Gastrocnemius medialis (tissue), 4 donors: Measurements from ENCODE around the gene INSYN2A. TPM values are rescaled to one million over a fixed set of nuclear protein-coding genes. Genes with fewer than 3 reads are reported as not detected.

Experiments
- ATAC-seq, 2 donors: fragments of 150-250 bp; one replicate each; pipeline ENCODE4 v1.9.1; 2016
- DNase-seq, 2 donors: peaks; one replicate each; pipeline ENCODE4 v3.0.0-alpha.2; 2019
- H3K27ac ChIP-seq, 4 donors: fragments of 200-600 bp; sonication (generic); 1 replicate in 1 of 4; 2 replicates in 3 of 4; pipeline ENCODE4 v1.5.1; 2016 to 2018; ENCODE audit warnings: mild to moderate bottlenecking in 2 of 4, moderate library complexity in 1 of 4
- H3K27me3 ChIP-seq, 3 donors: fragments of 200-600 bp; sonication (generic) in 2 of 3; 1 replicate in 1 of 3; 2 replicates in 2 of 3; pipeline versions ENCODE4 v1.5.1 to v1.6.0; 2016 to 2019; ENCODE audit warnings: mild to moderate bottlenecking in 1 of 3, moderate library complexity in 1 of 3
- H3K36me3 ChIP-seq, 2 donors: fragments of 200-600 bp; sonication (generic) in 1 of 2; one replicate each; pipeline ENCODE4 v1.5.1; 2017 to 2018
- H3K4me1 ChIP-seq, 2 donors: fragments of 200-600 bp; sonication (generic) in 1 of 2; one replicate each; pipeline ENCODE4 v1.5.1; 2016 to 2017; ENCODE audit warnings: mild to moderate bottlenecking in 2 of 2
- H3K4me3 ChIP-seq, 4 donors: fragments of 200-600 bp; sonication (generic) in 3 of 4; 1 replicate in 1 of 4; 2 replicates in 3 of 4; pipeline ENCODE4 v1.5.1; 2016 to 2019; ENCODE audit warnings: mild to moderate bottlenecking in 2 of 4
- H3K9me3 ChIP-seq, 3 donors: fragments of 200-600 bp; sonication (generic) in 2 of 3; 1 replicate in 1 of 3; 2 replicates in 2 of 3; pipeline ENCODE4 v1.5.1; 2016 to 2019
- POLR2A ChIP-seq, 2 donors: fragments of 450-650 bp; IDR thresholded peaks; one replicate each; pipeline ENCODE4 v1.6.1; 2017; ENCODE audit warnings: antibody characterized with exemption in 2 of 2, mild to moderate bottlenecking in 2 of 2, moderate library complexity in 2 of 2
- in situ Hi-C, 4 donors: fragments of 200-750 bp; cut with MboI; loops; one replicate each; pipeline versions ENCODE4 v1.15.0 to v1.8.0; 2017; ENCODE audit warnings: low sequenced_read_pairs in 4 of 4
- intact Hi-C: fragments of 100-400 bp; cut with DNase I; formaldehyde crosslinking; loops from one replicate; pipeline ENCODE4 v1.15.1; 2023; ENCODE audit warnings: low total_unique reads
- total RNA-seq, 4 donors: library from RNA; depleted of rRNA; stranded (reverse); fragments of >200 nt; gene quantifications; one replicate each; pipeline versions ENCODE4 v1.1.0 to v1.2.3, GENCODE V29; 2016
- TF ChIP-seq, protein P1 (sequence below), 5 experiments: fragments of 450-650 bp in 3 of 5; fragments of 200-600 bp in 2 of 5; sonication (generic) in 2 of 5; IDR thresholded peaks in 4 of 5; conservative IDR thresholded peaks in 1 of 5; 1 replicate in 4 of 5; 2 replicates in 1 of 5; pipeline ENCODE4 v1.5.1; 2016 to 2019; ENCODE audit warnings: antibody characterized with exemption in 5 of 5, mild to moderate bottlenecking in 3 of 5, moderate library complexity in 3 of 5

The INSYN2A gene
- total RNA-seq, 4 donors from 2014 or later: not detected

DNA sequence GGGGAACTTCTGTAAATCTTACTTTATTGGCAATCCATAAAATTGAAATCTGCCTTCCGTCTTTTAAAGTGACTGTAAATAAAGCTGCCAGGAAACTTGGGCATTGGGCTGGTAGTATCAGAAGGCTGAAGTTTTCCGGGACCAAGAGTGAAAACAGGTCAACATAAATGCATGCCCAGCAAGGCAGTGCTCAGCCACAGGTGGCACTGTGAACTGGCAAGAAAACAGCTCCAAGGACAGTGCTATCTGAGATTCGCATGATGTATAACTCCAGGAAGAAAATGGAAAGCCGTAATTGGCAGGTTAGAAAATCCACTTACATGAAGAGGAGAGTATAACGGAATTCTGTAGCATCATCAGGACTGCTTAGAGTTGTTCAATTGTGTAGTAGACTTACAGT, 1.9 kb upstream of the INSYN2A start:
- H3K36me3 ChIP-seq: no peaks in the 10 kb centered on the region
- peaks cover 0 to 8% (median 0%) of the 10 kb centered on the region in 3 donors for H3K27me3 ChIP-seq
- no peak for TF ChIP-seq POLR2A (IDR thresholded peaks at IDR 0.05)
- TF ChIP-seq, protein P1, sequence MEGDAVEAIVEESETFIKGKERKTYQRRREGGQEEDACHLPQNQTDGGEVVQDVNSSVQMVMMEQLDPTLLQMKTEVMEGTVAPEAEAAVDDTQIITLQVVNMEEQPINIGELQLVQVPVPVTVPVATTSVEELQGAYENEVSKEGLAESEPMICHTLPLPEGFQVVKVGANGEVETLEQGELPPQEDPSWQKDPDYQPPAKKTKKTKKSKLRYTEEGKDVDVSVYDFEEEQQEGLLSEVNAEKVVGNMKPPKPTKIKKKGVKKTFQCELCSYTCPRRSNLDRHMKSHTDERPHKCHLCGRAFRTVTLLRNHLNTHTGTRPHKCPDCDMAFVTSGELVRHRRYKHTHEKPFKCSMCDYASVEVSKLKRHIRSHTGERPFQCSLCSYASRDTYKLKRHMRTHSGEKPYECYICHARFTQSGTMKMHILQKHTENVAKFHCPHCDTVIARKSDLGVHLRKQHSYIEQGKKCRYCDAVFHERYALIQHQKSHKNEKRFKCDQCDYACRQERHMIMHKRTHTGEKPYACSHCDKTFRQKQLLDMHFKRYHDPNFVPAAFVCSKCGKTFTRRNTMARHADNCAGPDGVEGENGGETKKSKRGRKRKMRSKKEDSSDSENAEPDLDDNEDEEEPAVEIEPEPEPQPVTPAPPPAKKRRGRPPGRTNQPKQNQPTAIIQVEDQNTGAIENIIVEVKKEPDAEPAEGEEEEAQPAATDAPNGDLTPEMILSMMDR (IDR thresholded peaks at IDR 0.05 in 4 of 5, conservative IDR thresholded peaks at IDR 0.05 in 1 of 5): no peak
- intact Hi-C loops (no loop called here), in situ Hi-C loops (no loop called here)
- H3K4me1 ChIP-seq: no peaks in the 10 kb centered on the region
- DNase-seq (no peak), ATAC-seq (no peak)
- H3K9me3 ChIP-seq: no peaks in the 10 kb centered on the region
- no peak overlapping the region for H3K27ac ChIP-seq
- no peak overlapping the region for H3K4me3 ChIP-seq

- peaks cover 0 to 8% (median 0%) of the 10 kb centered on the region in 3 donors for H3K27me3 ChIP-seq
- no peak overlapping the region for H3K27ac ChIP-seq
- H3K4me1 ChIP-seq: no peaks in the 10 kb centered on the region
- DNase-seq (no peak), ATAC-seq (no peak)
- no peaks in the 10 kb centered on the region for H3K36me3 ChIP-seq
- TF ChIP-seq POLR2A (IDR thresholded peaks at IDR 0.05): no peak
- H3K9me3 ChIP-seq: no peaks in the 10 kb centered on the region
- intact Hi-C loops: no loop called here
- no peak overlapping the region for H3K4me3 ChIP-seq
- in situ Hi-C loops: no loop called here
Observed at GRCh38 chr10:127197154-127197432, 702 bp upstream of the INSYN2A start.

GRCh38 chr10:127195571-127196281, 665 bp downstream of the INSYN2A start:
- in situ Hi-C loops (no loop called here), intact Hi-C loops (no loop called here)
- DNase-seq (no peak), ATAC-seq (no peak)
- peak overlapping the region; percentile 2 to 46 (median 40) for H3K4me3 ChIP-seq
- no peaks in the 10 kb centered on the region for H3K9me3 ChIP-seq
- no peaks in the 10 kb centered on the region for H3K36me3 ChIP-seq
- H3K27ac ChIP-seq: no peak overlapping the region
- H3K4me1 ChIP-seq: no peaks in the 10 kb centered on the region
- no peak for TF ChIP-seq POLR2A (IDR thresholded peaks at IDR 0.05)
- TF ChIP-seq, protein P1 (IDR thresholded peaks at IDR 0.05 in 4 of 5, conservative IDR thresholded peaks at IDR 0.05 in 1 of 5): no peak
- peaks cover 0 to 8% (median 0%) of the 10 kb centered on the region in 3 donors for H3K27me3 ChIP-seq

DNA sequence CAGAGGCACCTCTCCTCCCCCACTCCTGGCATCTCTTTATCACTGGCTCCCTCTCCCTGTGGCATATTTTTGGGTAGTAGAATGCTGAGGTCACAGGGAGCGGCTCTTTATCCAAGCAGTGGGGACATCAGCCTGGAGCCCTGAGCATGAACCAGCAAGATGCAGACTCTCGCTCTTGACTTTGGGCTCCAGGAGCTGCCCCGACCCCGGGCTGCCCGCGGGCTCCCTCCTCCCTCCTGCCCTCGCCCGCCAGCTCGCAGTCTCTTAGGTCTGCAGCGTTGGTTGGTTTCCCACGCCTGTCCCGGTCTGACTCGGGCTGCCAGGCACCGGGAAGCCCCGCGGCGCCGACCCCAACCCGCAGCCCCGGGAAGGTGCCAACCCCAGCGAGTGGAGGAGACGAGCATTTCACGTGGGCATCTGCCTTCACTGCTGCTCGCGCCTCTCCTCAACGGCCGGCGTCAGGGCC, 1.3 kb downstream of the INSYN2A start:
- Histone ChIP-seq H3K36me3 (no peaks in the 10 kb centered on the region), H3K27me3 (peaks cover 0 to 8% (median 0%) of the 10 kb centered on the region in 3 donors), H3K4me1 (no peaks in the 10 kb centered on the region), H3K9me3 (no peaks in the 10 kb centered on the region), H3K4me3 (peak overlapping the region; percentile 2 to 46 (median 40)), H3K27ac (no peak overlapping the region)
- ATAC-seq (no peak), DNase-seq (no peak)
- in situ Hi-C loops: no loop called here
- intact Hi-C loops: no loop called here
- TF ChIP-seq, protein P1 (IDR thresholded peaks at IDR 0.05 in 4 of 5, conservative IDR thresholded peaks at IDR 0.05 in 1 of 5): no peak
- TF ChIP-seq POLR2A (IDR thresholded peaks at IDR 0.05): no peak

DNA sequence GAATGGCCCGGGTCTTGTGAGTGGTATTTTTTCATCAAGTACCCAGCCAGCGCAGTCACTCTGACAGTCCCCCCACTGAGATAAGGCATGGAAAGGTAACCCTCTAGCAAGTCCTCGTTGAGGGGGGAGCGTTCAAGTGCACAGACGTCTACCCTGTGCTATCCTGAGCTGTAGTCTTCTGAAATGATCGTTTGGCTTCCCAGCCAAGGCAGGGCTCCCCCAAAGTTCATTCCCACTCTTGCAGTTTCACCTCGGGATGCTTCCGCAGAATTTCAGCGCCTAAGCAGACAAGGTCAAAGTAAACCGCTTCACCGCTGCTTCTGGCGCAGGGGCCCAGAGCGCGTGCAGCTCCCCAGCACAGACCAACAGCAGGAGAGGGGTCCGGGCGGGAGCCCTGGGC, 1.8 kb downstream of the INSYN2A start:
- DNase-seq (no peak), ATAC-seq (no peak)
- Histone ChIP-seq H3K4me3 (no peak overlapping the region), H3K27me3 (peaks cover 0 to 8% (median 0%) of the 10 kb centered on the region in 3 donors), H3K27ac (no peak overlapping the region), H3K4me1 (no peaks in the 10 kb centered on the region), H3K9me3 (no peaks in the 10 kb centered on the region), H3K36me3 (no peaks in the 10 kb centered on the region)
- in situ Hi-C loops: no loop called here
- TF ChIP-seq, protein P1 (IDR thresholded peaks at IDR 0.05 in 4 of 5, conservative IDR thresholded peaks at IDR 0.05 in 1 of 5): no peak
- no peak for TF ChIP-seq POLR2A (IDR thresholded peaks at IDR 0.05)
- intact Hi-C loops: no loop called here
